HG03159 (cell line): ENCODE data around the gene TRPC3.
A peak's percentile ranks its signal among the peaks of the same experiment; 100 is the strongest.
"Not testable (repeated sequence)": the region's sequence is repeated elsewhere in the genome, so short reads cannot be mapped to it uniquely, and the experiment has no call there.

Experiments
- ATAC-seq: cut with Tn5 transposase; IDR thresholded peaks from one replicate; pipeline ENCODE4 v1.9.1; 2021; ENCODE audit warnings: mild to moderate bottlenecking, moderate library complexity; ENCODE audit not compliant: unreplicated experiment

Gene TRPC3

DNA sequence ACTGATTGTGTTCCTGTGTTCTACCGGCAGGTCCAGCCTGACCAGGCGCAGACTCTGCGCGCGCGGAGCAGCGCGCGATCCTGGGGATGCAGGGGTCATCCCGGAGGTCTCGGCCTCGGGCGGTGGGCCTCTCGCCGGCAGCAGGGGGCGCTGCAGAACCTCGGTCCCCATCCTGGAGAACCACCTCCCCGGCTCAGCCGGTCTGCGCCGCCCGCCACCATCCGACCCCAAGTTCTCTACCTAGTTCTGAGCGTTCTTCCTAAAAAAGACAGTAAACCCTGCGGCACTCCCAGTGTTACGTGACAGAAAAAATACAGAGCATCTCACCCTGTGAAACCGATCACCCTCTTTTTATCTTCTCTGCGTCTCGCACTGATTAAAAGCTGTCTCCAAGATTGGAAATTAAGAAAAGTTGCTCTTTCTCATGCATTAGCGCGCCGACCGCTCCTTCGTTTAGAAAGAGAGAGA is 1.6 kb downstream of the TRPC3 start:
- ATAC-seq: peak; percentile 90

DNA sequence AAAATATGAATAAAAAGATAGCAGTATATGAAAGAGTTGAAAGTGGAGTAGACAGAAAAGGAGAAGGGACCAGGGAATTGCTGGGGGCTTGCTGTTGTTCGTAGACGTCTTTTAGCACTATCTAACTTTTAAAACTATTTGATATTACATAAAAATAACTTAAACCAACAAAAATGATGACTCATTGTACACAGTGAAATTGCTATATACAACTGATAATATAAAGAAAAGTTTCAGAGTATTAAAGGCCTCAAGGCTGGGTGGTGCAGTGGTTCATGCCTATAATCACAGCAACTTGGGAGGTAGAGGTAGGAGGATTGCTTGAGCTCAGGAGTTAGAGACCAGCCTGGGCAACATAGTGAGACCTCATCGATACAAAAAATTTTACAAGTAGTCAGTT is 5.2 kb downstream of the TRPC3 start:
- no peak for ATAC-seq

DNA sequence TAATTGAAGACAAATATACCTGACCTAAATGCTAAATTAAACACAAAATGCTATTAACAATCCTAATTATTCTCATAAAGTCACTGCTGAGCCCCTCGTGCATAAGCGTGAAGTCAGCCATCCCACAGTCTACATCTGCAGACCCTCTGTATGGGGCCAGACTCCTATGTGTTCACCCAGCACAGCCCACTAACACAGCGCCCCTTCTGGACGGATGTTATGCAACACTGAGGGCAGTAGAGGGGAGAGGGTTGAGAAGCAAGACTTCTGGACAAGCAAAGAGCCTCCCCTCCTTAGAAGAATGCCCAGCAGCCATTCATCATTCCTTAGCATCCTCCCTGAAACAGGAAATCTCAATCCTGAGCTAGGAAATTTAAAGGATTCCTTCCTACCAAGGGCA is 7.9 kb downstream of the TRPC3 start:
- peak; percentile 83 for ATAC-seq

DNA sequence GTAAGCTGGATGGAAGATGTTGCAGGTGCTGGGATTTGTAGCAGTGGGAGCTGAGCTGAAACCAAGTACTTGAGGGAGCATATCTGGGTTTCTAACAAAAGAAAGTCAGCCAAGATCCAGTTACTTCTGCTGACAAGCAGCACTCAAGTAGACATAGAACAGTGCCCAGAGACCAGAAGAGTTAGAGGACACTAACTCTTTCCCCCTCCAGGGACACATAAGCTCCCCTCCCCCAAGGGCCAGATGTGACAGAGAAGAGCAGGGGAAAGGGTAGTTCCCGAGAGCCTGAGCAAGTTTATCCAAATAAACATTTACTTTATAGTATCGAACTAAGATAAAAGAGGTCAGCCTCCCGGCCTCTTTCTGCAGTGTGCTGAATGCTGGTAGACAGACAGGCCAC is 12.2 kb downstream of the TRPC3 start:
- ATAC-seq: no peak

DNA sequence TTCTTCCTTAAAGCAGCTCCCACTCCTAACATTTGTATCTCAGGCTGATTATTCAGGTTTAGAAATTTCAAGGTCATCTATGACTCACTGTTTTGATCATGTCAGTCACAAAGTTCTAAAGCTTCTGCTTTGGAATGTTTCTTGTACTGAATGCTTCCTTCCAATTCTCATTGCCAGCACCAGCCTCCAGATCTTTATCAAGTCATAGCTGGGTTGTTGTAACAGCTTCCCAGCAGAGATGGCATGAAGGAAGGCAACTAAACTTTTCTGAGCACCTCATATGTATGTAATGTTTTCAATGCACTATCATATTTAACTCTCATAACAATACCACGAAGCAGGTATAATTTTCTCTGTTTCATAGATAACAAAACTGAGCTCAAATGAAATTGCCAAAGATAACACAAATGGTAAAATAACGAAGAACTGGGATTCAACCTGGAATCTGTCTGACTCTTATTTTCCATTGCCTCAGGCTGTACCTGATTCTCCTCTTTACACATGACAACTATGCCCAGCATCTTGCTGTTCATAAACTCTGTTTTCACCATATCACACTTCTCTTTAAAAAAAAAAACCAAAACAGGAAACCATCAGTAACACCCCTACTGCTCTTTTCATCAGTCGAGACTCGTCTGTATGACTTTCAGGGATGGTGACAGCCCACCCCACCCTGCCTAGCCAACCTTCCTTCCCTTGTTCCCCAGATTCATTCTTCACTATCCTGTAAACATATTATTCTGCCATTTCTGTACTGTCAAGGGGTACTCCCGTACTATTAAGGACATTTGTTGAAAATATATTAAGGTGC is 13.4 kb downstream of the TRPC3 start:
- no peak for ATAC-seq

DNA sequence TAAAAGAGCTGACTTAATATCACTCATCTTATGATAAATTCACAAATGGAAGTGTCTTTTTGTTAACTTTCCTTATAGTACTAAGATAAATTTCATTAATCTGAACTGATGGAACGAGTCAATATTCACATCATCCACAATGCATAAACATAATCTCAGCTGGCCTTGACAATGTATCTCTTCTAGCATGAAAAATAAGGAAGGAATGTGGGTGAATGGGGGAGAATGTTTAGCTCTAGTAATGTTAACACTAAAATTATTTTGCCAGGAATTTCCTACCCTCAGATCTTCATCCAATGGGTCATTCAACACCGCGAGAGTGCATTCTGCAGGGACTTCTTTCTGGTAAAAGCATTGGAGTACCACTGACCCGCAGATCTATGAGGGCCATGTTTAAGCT is 15.8 kb downstream of the TRPC3 start:
- ATAC-seq: no peak

DNA sequence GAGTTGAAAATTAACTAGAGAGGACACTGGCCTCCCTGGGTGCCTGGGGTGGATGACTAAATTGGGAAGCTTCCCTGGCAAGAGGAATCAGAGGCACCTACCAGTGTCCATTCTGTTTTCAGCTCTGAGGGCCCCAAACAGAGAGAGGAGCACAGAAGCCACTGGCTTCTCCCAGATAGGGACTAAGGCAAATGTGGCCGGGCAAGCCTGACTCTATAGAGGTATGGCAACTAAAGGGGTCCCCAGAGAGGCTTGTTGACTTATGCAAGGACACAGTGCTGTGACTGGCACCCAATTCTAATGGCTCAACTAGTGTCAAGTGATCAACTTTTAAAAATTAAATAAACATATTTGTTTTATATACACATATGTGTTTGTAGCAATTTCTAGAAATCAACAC is 17.2 kb downstream of the TRPC3 start:
- no peak for ATAC-seq

DNA sequence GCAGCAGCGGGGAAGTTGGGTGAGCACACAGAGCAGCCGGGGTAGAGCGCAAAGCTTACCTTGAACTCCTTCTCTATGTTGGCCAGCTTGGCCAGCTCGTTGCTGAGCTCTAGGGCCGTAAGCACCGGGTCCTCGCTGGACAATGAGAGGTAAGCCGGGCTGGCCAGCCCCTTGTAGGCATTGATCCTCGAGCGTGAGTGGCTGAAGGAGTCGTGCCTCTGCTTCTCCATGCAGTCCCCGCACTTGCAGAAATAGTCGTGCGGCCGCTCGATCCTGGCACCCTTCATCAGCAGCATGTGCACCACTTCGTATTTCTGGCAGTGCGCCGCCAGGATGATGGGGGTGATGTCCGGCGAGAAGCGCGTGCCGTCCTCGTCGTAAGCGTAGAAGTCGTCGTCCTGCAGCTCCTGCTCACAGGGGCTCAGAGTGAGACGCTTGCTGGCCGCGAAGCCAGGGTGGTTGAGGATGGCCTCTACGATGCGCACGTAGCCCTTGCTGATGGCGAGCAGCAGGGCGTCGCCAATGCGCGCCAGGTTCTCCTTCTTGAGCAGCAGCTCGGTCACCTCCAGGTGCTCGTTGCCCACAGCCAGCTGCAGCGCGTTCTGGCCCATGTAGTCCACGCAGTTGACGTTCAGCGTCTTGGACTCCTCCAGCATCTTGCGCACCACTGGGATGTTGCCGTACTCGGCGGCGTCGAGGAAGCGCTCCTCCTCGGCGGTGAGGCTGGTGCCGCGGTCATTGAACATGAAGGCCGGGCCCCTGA is 19.5 kb downstream of the TRPC3 start:
- no peak for ATAC-seq

DNA sequence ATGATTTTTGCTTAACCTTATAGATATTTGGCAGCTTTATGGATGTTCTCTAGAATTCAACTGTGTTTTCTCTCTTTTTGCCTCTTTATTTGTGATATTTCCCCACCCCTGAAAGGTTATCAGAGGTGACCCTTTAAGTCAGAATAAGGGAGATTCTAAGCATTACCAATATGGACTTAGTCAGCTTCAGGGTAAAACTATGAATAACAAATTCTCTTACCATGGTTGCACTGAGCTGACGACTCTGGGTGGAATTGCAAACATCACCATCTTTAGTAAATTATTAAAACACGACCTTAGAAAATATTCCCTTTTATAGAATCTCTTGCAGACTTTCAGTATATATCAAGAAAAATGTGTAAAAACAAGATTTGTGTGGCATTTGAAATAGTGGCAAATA is 21.6 kb downstream of the TRPC3 start:
- no peak for ATAC-seq

DNA sequence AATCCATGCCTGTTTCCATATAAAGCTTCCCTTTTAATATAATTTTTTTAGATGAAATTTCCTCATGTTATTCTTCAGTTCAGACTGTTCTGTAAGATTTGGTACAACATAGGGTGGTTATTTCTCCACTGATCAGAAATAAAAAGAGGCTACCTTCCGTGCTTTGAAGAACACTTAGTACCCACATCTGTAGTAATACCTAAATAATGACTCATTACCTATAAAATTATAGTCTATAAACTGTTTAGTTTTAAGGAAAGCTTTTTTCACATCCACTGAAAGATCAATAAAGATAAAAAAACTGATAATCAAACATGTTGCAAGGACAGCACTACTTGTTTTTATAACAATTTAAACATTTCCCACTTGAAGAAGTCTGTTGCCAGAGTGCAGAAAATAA is 23.9 kb downstream of the TRPC3 start:
- ATAC-seq: no peak

DNA sequence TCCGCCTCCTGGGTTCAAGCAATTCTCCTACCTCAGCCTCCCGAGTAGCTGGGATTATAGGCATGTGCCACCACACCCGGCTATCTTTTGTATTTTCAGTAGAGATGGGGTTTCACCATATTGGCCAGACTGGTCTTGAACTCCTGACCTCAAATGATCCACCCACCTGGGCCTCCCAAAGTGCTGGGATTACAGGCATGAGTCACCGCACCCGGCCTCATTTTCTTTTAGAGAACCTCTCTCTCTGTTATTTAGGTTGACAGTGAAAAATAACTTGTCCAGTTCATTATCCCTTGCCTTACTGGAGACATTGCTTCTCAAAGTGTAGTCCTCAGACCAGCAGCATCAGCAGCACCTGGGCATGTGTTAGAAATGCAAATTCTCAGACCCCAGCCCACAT is 25.4 kb downstream of the TRPC3 start:
- not testable (repeated sequence) for ATAC-seq

DNA sequence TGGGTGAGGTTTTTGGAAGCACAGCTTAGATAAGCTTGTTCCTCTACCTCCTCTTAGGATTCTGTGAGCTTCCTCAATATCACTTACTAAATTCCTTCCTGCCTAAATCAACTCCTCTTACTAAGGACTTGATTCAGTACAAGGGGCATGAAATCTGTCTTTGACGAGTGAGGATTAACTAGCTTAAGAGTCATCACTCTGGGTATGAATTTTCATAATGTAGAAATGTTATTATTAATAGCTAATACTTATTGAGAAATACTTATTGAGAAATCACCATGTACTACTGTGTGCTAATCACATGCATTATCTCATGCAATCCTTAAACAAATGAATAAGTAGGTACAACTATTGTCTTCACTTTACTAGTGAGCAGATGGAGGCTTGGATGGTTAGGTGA is 28.6 kb downstream of the TRPC3 start:
- no peak for ATAC-seq

DNA sequence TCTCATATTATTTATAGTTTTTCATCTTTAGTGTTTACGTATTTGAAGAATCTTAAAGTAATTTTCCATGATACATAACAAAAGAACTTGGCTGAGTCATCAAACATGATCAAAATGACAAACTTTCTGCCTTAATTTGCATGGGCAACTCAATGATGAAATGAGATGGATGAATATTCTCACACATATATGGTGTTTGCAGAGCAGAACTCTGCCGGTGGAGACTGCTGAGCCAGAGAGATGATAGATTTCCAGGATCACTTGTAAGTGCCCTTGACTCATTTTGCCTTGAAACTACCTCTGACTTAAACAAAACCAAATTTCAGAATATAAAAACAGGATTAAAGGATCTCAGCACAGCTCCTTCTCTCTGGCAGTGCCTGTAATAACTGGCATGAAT is 38.2 kb downstream of the TRPC3 start:
- no peak for ATAC-seq

DNA sequence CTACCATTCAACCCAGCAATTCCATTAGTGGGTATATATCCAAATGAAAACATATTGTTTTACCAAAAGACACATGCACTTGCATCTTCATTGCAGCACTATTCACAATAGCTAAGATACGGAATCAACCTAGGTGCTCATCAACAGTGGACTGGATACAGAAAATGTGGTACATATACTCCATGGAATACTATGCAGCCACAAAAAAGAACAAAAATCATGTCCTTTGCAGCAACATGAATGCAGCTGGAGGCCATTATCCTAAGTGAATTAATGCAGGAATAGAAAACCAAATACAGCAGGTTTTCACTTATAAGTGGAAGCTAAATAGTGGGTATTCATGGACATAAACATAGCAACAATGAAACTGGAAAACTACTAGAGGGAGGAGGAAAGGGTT is 43.5 kb downstream of the TRPC3 start:
- ATAC-seq: no peak

DNA sequence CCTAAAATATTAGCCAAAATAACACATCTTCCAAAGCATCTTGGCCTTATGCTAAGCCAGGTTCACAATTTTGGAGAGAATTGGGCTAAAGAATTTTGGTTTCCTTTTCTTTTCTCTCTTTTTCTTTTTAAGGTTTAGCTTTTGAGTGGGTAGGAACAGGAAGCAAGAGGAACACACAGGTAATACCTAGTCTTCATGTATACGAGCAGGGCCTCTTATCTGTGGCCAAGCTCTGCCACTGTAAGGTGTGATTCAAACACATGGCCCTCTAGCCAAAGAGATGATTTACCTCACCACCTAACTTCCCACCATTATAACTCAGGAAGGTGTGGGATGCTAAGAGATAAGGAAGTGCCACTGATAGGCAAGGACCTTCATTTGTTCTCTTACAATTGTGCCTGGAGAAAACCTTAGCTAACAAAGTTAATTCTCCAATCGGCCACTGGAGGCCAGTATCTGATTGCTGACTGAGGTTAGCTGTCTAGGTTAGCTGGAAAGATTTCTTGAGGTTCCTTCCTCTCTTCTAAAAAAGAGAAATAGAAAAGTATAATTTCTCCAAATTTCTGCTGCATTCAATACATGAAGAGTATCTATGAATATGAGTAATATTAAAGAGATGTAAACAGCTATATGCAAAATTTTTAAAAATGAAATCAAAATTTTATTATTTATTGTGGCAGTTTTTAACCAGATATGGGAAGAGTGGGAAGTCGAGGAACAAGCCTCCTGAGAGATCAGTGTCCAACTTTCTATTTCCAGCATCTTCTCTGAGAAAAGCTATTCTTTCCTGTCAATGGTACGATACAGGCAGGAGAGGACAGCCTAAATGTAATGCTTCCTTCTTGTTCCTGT is 51.5 kb downstream of the TRPC3 start:
- peak; percentile 92 for ATAC-seq

DNA sequence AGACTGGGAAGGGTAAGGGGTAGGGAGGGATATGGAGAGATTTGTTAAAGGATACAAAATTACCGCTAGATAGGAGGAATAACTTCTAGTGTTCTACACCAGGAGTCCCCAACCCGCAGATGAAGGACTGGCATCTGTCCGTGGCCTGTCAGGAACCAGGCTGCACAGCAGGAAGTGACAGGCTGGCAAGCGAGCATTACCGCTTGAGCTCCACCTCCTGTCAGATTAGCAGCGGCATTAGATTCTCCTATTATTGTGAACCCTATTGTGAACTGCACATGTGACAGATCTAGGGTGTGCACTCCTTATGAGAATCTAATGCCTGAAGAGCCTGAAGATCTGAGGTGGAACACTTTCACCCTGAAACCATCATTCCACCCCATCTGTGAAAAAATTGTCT is 53.7 kb downstream of the TRPC3 start:
- ATAC-seq: no peak

DNA sequence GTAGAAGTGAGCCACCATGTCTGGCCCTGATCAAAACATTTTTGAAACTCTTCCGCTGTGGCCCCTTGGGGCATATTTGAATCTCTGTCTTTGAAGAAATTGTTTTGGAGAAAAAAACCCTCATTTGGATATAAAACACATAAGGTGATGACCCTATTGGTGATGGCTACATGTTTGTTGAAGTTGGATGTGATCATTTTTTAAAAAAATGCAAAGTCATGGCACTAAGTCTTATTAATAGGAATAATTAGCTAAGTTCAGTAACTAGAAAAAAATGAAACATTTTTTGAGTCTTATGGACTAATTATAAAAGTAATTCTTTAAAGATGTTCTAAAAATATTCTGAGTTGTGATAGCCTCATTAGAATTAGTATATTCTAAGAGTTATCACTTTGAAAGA is 63.7 kb downstream of the TRPC3 start:
- ATAC-seq: no peak

DNA sequence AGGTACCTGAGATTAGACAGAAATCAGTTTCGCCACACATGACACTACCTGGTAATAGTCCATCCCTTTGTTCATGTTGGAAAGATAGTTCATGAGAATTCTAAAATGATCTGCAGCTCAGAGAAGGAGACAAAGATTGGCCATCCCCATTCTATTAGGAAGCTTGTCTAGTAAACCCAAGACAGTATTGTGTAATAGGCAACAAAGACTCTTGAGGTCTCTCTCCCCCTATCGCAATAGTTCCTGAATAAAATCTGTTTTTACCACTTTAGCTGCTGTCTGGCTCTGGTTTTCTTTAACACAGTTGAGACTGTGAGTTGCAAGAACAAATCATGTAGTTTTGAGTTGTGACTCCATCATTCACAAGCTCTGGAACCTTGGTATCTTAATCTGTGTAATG is 66.7 kb downstream of the TRPC3 start:
- ATAC-seq: no peak

DNA sequence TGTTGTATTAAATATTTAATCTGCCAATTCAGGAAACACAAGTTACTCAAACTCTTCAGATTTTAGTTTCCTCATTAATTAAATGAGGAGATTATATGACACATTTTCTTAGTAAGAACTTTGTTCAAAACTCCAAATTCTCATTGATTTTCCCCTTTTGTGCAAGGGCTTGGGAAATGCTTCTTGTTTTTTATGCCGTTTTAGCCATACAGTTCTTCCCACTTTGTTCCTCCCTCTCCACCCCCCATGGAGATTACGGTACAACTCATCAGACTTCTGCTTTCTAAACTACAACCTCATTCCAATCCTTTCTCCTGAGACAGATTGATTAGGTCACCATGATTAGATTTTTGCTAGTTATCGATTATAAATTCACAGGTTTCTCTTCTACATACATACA is 70.7 kb downstream of the TRPC3 start:
- ATAC-seq: no peak

DNA sequence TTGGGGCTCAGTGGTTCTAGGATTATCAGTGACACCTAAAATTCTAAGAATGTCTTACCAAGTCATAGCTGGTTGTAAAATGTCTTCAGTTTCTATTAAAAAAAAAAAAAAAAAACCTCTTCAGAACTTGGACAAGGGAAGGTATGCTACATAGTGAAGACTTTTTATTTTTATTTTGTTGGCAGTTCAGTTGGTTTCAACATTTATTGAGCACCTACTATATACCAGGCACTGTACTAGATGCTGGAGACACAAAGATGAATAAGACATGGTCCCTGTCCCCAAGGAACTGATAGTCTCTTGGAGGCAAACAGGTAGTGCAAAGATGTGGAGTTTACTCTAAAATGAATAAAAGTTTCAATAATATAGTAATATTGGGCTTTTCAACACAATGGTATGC is 72.7 kb downstream of the TRPC3 start:
- ATAC-seq: no peak

DNA sequence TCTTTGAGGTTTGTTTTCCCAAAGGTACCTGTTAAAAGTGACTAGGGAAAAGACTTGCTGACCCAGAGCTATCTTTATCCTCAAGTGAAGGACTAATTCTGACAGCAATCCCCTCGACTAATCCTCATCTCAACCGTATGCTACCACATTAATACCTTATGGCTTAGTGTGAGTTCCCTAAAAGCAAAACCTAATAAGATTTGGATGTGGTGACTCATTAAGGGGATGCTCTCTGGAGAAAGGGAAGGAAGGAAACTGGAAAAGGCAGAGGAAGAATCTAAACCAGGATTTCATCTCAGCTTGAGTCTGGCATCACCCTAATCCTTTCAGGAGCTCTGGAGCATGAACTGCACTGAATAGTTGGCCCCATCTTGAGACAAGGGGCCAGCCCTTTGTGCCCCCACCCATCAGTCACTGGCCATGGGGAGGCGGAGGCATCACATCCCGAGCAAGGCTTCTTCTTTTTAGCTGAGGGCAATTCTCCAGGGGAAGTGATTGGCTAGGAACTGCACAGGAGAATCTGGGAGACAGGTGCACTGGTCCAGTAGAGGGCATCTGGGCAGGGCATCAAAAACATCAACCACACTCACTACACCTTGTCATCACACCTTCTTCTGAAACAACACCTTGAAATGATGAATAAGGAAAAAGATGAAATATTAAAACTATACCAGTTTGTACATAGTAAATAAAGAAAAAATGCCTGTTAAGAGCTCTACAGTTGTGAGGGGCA is 74.7 kb downstream of the TRPC3 start:
- ATAC-seq: no peak
